Keratinocyte (primary cell): ENCODE measurements around the gene ANKFY1.

Experiments
- CTCF ChIP-seq, 3 experiments: IDR thresholded peaks in 1 of 3; conservative IDR thresholded peaks in 1 of 3; optimal IDR thresholded peaks in 1 of 3; 2 replicates in 2 of 3; 3 replicates in 1 of 3; pipeline versions ENCODE3 to v1.5.1; 2011; ENCODE audit warnings: low read length in 3 of 3, mild to moderate bottlenecking in 3 of 3, moderate library complexity in 2 of 3, control low read depth in 1 of 3, inconsistent platforms in 1 of 3; ENCODE audit not compliant: insufficient read depth in 2 of 3; ENCODE audit errors: extremely low read depth in 1 of 3
- EZH2 ChIP-seq: IDR thresholded peaks from one replicate; pipeline ENCODE4 v1.6.1; 2012; ENCODE audit warnings: inconsistent platforms, mild to moderate bottlenecking, low read length, moderate library complexity

- TF ChIP-seq CTCF (optimal IDR thresholded peaks at IDR 0.05 in 1 of 3, IDR thresholded peaks at IDR 0.05 in 1 of 3, conservative IDR thresholded peaks at IDR 0.05 in 1 of 3; ENCODE audit: extremely low read depth in 1 of 3, insufficient read depth in 2 of 3, low read length in 3 of 3) (no peak), EZH2 (no peak)
Measured at GRCh38 chr17:4124999-4125398, 138.8 kb downstream of the ANKFY1 start.
